CD4-positive, alpha-beta T cell treated with Interleukin-17A for 4 hours (primary cell): ENCODE results near the gene ZNF592.
"Not testable (repeated sequence)": the region's sequence is repeated elsewhere in the genome, so short reads cannot be mapped to it uniquely, and the experiment has no call there.

Experiments used
- DNase-seq: peaks from one replicate; pipeline ENCODE4 v3.0.0-alpha.2; 2020; ENCODE audit warnings: mixed read lengths

Gene ZNF592

DNA sequence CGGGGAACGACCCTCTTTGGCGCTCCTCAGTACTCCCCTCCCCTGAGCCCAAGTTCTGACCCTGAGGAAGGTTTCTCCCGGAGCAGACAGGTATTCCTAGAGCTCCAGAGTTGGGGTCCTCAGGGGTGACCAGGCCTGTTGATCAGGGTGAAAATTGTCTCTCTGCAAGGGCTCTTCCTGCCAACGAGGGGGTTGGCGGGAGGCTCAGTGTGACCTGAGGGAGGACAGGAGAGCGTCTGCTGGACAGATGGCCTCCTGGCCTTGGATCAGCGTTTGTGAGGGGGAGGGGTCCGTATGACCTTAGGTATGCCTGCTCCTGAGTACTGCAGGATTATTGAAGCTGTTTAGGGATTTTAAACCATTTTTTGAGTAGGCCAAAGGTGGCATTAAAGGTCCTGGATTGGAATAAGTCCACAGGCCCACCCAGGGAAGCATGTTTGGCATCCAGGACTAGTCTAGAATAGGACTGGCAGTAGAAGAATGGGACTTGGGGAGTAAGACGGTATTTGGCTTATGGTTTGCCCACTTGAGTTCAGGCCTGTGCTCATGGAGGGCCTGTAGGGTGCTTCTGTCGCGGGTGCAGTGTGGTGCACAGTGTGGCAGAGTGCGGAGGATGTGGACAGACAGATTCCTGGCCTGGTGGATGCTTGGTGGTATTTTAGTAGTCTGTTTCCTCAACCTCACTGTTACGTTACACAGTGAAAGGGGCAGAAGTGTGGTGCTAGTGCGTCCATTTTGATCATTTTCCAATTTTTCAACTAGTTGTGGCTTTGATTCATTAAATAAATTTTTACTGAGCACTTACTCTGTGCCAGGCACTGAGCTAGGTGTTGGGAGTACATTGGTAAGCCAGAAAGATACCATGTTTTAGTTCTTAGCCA, 959 bp downstream of the ZNF592 start:
- peak; percentile 60 for DNase-seq

DNA sequence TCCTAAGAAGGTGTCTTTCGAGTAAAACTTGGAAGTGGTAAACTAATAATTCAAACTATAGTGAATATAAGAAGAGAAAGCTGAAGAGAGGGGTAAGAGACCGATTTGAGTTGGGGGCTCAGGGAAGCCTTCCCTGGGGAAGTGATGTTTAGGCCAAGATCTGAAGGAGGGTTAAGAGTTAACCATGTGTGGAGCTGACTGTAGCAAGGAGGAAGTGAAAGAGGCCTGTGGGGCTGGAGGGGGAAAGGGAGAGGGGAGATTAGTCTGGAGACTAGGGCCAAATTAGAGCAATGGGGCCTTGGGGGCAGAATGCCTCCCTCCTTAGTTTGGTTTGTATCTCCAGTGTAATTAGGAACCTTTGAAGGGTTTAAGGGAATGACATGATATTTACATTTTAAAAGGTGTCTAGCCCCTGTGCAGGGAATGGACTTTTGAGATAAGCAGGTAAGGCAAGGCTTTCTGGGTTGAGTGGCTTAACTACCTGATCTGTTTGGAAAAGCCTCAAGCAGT, 2.2 kb downstream of the ZNF592 start:
- peak; percentile 14 for DNase-seq

DNA sequence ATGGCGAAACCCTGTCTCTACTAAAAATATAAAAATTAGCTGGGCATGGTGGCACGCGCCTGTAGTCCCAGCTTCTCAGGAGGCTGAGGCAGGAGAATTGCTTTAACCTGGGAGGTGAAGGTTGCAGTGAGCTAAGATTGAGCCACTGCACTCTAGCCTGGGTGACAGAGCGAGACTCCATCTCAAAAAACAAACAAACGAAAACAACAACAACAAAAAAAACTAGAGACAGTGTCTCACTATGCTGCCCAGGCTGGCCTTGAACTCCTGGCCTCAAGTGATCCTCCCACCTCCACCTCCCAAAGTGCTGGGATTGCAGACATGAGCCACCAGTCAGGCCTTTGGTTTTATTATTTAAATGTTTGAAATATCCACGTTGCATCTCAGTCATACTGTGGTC, 3.3 kb downstream of the ZNF592 start:
- not testable (repeated sequence) for DNase-seq

DNA sequence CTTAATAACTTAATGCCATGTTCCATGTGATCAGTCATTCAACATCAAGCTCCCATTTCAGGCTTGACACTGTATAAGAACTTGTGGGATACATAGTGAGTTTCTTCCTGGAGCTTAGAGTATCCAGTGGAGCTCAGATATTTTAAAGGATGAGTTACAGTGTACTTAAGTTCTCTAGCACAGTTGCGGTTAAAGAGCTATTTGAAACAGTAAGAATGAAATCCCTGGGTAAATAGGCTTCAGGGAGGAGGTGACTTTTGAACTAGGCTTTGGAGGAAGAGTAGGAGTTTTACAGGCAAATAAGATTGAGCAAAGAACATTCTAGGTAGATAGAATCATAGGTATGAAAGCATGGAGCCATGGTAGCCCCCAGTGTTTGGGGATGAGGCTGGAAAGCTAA, 3.8 kb downstream of the ZNF592 start:
- no peak for DNase-seq

DNA sequence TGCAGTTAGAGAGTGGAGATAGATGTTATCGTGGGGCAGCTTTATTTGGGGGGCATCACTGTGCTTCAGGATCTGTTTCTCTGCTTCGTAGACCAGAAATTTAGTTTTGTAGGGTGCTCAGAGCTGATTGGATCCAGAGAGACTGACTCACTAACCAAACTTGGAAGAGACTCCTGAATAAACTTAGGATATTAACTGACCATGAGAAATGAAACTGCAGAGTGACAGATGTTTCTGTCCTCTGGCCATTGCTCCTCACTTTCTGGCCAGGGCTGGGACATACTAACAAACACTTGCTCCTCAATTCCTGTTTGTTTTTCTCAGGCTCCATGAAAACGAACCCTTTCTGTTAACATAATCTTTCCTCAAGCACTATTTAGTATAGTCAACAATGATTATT, 4.3 kb downstream of the ZNF592 start:
- DNase-seq, result no peak

DNA sequence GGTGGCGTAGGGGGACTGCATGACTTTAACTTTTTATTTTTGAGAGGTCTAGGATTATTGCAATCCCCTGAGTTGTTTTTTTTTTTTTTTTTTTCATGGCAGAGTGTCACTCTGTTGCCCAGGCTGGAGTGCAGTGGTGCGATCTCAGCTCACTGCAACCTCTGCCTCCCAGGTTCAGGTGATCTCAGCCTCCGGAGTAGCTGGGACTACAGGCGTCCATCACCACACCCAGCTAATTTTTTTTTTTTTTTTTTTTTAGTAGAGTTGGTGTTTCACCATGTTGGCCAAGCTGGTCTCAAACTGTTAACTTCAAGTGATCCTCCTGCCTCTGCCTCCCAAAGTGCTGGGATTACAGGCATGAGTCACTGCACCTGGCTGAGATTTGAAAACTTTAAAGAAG, 6.5 kb downstream of the ZNF592 start:
- DNase-seq, result not testable (repeated sequence)

DNA sequence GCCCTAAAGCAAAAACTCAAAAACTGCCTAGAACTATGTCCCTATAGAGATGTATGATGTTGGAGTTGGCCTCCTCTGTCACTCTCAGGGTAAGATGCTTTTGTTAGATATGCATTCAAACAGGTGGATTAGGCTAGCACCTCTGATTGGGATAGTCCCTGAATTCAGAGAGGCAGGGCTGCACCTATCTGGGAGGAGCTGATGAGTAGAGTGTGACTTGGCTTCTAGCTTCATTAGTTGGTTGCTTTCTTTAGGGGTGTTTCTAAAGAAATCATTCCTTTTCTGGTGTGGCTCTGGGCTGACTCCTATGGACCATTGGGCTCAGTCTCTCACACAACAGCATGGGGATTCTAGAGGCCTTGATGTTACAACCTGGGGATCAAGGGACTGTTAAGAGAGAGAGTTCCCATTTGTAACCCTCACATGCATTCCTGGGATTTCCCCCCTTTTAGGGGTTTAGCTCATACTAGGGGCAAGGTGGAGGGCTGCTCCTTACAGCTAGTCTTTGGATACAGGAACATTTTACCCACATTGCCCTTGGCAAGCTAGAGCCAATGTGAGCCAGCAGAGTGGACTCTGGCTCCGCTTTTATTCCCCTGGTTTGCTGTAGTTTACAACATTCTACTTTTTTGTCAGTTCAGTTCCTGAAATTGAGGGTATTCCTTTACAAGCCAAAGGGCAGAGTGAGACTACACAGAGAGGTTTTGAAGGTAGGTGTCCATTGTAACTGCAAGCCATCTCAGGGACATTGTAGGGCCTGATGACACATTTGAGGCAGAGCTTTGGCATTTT, 7.5 kb downstream of the ZNF592 start:
- no peak for DNase-seq

DNA sequence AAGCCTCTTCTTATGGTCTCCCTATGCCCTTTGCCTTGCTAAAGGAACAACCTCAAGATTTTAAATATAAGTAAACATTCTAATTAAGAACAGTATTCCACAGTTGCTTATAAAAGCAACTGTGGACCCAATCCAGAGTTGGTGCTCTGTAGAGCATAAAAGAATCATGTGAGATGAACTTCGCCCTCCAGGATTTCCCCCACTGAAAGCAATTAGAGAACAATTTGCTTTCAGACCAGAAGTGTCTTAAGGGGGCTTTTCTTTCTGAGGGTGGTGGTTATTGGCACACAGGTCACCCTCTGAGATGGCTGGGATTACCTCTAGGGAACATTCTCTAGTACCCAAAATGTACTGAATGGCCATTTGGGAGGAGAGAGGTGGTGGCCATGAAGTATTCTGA, 10.6 kb downstream of the ZNF592 start:
- DNase-seq, result no peak

DNA sequence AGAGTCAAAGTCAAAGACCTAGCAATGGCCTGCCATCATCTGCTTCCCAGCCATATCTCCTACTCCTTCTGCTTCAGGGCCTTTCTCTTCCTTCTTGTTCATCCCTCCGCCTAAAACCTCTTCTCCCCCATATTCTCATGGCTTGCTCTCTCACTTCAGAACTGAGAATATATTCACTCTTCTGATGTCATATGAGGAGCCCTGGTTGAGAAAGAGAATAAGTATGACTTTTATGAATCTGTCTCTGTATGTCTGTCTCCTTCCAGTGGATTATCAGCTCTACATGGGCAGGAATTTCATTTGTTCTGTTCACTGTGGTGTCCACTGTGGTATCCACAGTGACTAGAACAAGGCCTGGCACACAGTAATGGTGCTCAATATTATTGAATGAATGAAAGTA, 11.8 kb downstream of the ZNF592 start:
- no peak for DNase-seq

DNA sequence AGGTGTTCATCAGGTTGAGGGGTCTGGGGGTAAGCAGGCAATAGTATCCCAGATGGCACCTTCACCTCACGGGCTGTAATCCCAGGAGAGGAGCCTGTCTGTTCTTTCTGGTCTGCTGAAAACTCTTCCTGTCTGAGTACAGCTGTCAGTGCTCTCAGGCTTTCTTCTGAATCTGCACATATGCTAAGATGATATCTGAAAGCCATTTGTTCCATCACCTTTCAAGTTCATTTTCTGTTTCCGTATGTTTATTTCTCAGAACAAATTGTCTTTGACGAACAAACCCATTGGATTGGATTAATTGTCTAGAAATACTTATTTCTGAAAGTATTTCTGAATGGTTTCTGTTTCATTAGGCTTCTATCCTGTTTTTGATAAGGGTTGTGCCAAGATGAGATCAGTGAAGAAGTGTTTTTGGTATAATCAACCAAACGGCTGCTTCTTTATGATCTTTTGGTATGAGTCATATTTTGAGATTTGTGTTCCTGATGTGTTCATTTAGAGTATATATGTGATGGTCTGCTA, 13.3 kb downstream of the ZNF592 start:
- no peak for DNase-seq

DNA sequence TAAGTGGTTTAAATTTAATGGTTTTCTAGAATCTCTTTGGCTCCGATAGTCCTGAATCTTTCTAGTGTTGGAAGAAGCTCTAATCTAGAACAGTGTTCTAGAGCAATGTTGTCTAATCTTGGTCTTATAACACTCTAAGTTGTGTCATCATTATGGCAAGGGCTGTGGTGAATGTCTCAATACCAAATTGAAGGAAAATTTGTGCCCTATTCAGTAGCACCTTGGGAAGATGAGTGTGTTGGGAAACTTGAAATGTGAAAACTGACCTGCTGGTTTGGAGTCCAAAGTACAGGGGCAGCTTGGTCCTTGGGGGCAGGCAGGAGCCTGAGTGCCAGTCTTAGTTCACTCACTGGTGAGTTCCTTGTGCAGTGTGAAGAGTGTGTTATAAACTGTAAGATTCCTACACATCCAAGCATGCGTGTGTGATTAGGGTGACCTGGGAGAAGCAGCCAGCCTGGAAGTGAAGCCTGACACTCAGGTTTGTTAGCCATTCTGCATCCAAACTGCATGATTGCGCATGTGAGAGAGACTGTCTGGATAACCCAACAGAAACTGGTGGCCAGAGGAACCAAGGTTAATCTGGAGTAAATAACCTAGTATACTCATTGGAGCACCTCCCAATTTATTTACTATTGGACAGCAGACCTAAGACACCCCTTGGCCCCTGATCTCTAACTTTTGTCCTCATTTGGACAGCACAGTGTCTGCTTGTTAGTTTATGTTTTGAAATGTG, 14.6 kb downstream of the ZNF592 start:
- DNase-seq, result no peak

DNA sequence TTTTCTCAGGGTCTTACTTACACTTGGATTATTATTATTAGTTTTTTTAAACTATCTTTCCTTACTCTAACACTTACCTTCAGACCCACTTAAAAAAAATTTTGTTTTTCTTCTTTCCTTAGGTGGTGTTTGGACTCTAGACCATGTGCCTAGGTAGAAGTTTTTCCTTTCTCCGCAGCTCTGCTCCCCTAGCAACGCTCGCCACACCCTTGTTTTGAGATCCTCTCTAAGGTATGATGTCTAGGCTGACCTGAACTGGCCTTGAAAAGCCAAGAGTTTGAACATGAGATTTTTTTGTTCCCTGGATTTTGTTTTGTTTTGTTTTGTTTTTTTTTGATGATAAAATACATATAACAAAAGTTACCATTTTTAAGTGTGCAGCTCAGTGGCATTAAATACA, 16.2 kb downstream of the ZNF592 start:
- no peak for DNase-seq

DNA sequence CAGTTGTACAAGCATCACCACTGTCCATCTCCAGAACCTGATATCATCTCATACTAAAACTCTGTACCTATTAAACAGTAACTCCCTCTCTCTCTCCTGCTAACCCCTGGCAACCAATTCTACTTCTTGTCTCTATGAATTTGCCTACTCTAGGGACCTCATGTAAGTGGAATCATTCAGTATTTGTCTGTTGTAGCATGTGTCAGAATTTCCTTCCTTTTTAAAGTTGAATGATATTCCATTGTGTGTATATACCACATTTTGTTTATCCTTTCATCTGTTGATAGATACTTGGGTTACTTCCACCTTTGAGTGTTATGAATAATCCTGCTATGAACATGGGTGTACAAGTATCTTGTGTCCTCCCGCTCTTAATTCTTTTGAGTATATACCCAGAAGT, 16.6 kb downstream of the ZNF592 start:
- no peak for DNase-seq

DNA sequence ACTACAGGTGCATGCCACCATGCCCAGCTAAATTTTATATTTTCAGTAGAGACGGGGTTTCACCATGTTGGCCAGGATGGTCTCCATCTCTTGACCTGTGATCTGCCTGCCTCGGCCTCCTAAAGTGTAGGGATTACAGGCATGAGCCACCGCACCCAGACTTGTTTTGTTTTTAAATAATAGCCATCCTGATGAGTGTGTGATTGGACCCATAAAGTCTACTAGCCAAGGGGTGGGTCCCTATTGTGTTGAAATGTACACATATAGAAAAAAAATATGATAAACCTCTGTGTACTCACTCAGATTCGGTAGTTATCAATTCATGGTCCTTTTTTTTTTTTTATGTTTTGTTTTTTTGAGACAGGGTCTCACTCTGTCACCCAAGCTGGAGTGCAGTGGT, 17.3 kb downstream of the ZNF592 start:
- no peak for DNase-seq

DNA sequence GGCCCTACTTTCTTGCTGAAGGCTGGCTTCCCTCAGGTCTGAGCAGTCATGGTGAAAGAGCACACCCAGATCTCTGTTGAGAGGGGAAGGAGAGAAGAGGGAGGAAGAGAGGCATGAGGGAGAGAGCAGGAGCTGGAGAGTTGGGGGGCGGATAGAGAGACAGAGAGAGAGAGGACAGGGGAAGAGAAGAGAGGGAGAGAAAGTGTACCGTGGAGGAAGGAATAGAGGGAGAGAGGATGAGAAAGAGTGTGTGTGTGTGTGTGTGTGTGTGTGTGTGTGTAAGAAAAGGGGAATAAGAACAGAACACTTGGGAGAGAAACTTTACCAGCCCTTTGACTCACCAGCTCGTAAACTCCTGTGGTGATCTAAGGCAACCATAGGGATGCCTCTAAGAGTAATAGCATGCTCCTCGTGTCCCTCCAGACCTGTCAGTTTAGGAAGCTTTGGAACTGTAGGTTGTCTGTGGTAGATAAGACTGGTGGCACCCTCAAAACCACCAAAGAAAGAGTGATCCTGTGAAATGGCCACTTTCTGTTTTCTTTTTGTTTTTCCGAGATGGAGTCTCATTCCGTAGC, 18.2 kb downstream of the ZNF592 start:
- DNase-seq, result no peak

DNA sequence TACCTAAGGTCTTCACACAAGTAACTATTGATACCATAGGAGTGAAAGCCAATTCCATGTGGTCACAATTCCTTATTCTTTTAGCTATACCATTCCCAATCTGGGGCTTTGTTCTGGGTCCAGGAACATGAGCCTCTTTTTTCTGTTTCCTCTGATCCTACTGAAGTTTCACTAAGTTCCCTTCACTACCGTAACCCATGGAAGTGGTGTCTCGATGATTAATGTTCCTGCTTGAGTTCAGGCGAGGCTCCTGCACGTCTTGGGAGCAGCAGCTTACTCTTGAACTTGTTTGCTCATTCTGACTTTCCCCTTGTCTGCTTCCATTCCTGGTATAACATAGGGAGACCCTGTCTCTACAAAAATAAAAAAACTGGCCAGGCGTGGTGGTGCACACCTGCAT, 23.6 kb downstream of the ZNF592 start:
- DNase-seq, result no peak

DNA sequence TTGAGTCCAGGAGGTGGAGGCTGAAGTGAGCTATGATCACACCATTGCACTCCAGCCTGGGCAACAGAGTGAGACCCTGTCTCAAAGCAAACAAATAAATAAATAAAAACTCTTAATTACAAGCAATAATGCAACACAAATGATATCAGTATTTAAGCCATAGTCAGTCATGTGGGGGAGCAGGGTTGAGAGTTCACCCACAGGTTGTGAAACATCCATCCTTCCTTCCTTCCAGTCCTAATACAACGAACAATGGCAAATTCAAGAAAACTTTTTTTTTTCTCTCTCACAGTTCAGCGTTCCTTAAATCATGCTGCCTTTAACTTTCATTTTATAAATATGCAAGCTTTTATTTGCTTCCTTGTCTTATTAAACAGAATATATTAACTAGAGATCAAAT, 24.1 kb downstream of the ZNF592 start:
- no peak for DNase-seq

DNA sequence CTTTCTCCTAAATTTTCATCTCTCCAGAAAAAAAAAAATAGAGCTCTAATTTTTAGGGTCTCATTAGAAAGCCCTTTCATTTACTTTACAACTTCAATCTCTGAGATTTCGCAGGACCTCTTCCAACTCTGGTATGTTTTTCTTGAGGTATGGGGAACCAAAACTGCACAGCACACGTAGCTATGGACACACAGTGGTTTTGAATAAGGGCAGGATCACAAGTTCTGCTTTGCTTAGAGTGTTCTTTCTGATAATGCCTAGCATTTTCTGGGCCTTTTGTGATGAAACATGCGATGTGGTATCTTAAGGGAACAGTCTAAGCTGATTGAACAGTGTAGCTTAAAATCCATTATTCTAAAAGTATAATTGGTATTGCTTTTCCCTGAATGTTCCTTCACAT, 25.3 kb downstream of the ZNF592 start:
- no peak for DNase-seq

DNA sequence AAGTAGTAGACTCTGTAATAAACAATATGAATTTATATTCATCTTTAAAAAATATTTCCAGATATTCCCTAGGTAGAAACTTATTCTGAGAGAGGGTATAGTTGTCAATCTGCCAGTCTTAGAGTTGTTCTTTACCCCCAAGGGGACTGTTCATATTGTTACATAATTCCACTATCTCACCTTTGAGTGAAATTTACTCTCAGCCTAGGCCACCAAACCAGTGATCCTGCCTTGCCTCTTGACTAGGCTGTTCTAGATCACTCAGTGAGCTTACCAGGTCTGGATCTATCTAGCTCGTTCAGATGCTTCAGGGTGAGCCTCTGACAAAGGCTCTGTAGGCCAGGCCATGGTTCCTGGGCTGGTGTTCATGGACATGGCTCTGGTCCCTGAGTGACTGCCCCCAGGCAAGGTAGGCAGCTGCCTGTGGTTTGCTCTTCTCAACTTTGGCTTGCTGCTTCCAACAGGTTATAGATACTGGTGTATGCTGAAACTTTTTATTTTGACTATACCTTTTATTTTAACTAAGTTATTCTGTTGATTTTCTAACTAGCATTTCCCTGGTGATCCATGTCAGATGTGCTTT, 27.6 kb downstream of the ZNF592 start:
- DNase-seq, result no peak

DNA sequence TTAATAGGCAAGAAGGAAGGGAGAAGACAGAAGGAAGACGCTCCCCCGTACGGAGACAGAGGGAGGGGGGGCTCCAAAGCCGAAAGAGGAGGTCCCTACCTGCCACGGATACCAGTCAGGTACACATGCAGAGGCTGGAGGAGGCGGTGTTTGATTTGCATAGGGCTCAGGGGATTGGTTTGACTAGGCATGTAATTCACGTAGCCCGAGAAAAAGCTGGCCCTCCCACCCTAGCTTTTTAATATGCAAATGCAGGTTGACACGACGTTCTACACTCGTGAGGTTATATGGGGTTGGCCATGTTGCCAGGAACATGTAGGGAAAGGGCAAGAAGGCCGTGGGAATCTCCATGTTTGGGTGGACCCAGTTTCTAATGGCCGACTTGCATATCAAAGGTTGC, 29.8 kb downstream of the ZNF592 start:
- DNase-seq, result no peak

DNA sequence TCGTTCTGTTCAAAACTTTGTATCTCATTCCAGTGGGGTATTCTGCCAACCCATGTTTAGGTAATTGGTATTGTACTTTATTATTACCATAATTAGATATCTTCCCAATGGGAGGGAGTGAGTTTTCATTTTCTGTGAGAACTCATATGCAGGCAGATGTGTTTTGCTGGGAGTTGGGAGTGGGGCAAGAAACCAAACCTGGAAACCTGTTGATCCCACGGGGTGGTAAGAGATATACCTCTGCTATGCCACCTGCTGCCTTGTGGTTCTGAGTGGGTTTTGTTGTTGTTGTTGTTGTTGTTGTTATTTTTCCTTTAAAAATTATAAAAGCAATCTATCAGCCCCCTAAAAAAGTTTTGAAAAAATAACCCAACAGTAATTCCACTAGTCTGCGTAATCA, 32.1 kb downstream of the ZNF592 start:
- DNase-seq, result no peak

DNA sequence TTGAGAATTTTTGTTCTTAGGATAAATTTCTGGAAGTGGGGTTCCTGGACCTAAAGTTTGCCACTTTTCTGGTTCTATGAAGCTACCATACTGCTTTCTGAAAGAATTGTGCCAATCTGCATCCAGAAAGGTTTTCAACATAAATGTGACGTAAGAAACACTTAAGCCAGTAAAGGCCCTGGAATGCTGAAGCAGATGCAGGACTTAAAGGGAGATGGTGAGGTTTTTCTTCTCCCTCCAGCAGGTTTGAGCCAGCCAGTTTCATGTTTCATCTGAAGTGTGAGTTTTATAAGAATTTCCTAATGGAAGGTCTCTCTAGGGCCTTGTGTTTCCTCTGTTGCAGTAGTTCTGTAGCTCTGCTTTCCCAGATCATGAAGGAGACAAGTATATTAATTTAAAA, 33.1 kb downstream of the ZNF592 start:
- DNase-seq, result no peak
